ENCODE data around the gene DCC.
A peak's percentile ranks its signal among the peaks of the same experiment; 100 is the strongest.

The DCC gene

GRCh38 chr18:52670896-52671295 is 330.9 kb downstream of the DCC start:
- peak; percentile 38 for DNase-seq (ENCODE audit: low read depth)
- no peak overlapping the region for H3K4me3 ChIP-seq (ENCODE audit: low read depth, low read length)
- TF ChIP-seq CTCF (IDR thresholded peaks at IDR 0.05; ENCODE audit: insufficient read depth, low read depth, low read length, missing control alignments): no peak

DNA sequence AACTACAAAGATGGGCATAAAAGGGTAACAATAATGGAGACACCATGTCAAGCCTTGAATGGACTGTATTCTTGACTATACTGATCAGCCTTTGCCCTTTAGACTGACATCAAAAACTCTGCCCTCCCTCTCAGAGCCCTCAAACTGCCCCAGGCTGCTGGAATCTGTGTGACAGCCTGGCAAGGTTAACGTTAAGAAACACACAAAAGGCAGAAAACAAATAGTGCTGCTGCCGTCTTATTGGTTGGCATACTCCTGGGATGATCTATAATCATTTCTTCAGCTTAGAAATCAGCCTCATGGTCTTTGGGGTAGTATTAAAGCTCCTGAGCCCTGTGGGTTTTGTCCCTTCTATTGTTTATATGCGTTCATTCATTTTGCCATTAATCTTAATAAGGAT is 338.0 kb downstream of the DCC start:
- TF ChIP-seq CTCF (IDR thresholded peaks at IDR 0.05; ENCODE audit: insufficient read depth, low read depth, low read length, missing control alignments): no peak
- no peak for DNase-seq (ENCODE audit: low read depth)
- H3K4me3 ChIP-seq (ENCODE audit: low read depth, low read length): no peak overlapping the region

DNA sequence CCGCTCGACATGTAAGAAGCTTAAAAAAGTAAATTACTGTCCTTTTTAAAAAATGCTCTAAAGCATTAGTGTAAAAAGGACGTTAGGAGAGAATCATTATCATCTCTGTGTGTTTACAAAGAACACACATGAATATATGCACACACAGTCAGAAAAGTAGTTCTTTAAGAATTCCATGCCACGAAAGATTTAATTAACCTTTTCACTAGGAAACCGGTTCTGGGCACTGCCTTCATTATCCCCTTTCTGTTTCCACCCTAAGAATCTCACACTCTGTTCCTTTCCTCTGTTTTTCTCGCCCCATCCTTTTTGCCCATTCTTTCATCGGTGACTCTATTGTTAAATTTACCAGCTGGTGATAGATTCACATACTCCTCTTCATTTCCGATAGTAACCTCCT is 338.6 kb downstream of the DCC start:
- TF ChIP-seq CTCF (IDR thresholded peaks at IDR 0.05; ENCODE audit: insufficient read depth, low read depth, low read length, missing control alignments): no peak
- DNase-seq (ENCODE audit: low read depth): no peak
- H3K4me3 ChIP-seq (ENCODE audit: low read depth, low read length): no peak overlapping the region

DNA sequence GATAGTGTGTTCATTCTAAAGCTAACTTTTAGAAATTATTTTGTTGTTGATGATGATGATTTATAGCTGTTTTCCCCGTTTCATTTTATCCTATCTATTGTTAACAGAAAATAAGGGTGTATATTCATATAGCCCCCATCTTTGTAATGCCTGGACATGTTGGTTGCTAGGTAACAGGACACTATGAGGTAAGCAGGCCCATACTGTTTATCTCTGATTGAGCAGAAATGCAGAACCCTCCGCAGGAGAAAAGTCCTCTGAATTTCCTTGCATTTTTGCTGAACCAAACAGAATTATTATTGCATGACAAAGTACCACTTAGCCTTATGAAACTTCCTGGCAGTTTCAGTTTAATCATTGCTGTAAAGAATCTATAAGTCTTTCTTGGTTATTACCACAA is 339.4 kb downstream of the DCC start:
- TF ChIP-seq CTCF (IDR thresholded peaks at IDR 0.05; ENCODE audit: insufficient read depth, low read depth, low read length, missing control alignments): no peak
- no peak for DNase-seq (ENCODE audit: low read depth)
- no peak overlapping the region for H3K4me3 ChIP-seq (ENCODE audit: low read depth, low read length)

- no peak overlapping the region for H3K4me3 ChIP-seq (ENCODE audit: low read depth, low read length)
- DNase-seq (ENCODE audit: low read depth): no peak
- TF ChIP-seq CTCF (IDR thresholded peaks at IDR 0.05; ENCODE audit: insufficient read depth, low read depth, low read length, missing control alignments): no peak
Measured at GRCh38 chr18:52682260-52682659, 342.3 kb downstream of the DCC start.

GRCh38 chr18:52685316-52685715 is 345.3 kb downstream of the DCC start:
- no peak overlapping the region for H3K4me3 ChIP-seq (ENCODE audit: low read depth, low read length)
- no peak for DNase-seq (ENCODE audit: low read depth)
- no peak for TF ChIP-seq CTCF (IDR thresholded peaks at IDR 0.05; ENCODE audit: insufficient read depth, low read depth, low read length, missing control alignments)

GRCh38 chr18:52691841-52692240 is 351.8 kb downstream of the DCC start:
- H3K4me3 ChIP-seq (ENCODE audit: low read depth, low read length): no peak overlapping the region
- TF ChIP-seq CTCF (IDR thresholded peaks at IDR 0.05; ENCODE audit: insufficient read depth, low read depth, low read length, missing control alignments): no peak
- DNase-seq (ENCODE audit: low read depth): no peak

All from GM12865 (cell line).